Anterior cingulate cortex (tissue), 58 donors: ENCODE data around the gene PIGK.
"Not testable (repeated sequence)": the region's sequence is repeated elsewhere in the genome, so short reads cannot be mapped to it uniquely, and the experiment has no call there.

Experiments
- DNase-seq, 58 donors: peaks; one replicate each; lab custom pipeline; 2025; lab: John Stamatoyannopoulos, UW

The PIGK gene

DNA sequence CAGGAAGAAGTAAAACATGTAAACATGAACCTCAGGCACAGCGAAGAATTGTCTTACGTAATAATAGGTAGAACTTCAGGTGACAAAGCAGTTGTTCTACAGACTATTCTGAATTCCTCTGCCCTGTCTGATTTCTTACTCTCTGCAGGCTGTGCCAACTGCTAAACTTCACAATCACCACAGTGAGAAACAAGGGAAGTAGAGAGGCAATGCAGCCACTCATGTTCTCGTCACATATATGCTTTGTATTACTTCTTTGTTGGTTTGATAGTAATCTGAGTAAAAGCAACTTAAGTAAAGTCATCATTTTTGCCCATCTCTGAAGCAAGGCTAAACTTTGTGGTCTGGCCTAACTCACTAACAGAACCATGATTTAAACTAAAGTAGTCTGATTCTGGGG is 21.9 kb downstream of the PIGK start:
- DNase-seq, result no peak

DNA sequence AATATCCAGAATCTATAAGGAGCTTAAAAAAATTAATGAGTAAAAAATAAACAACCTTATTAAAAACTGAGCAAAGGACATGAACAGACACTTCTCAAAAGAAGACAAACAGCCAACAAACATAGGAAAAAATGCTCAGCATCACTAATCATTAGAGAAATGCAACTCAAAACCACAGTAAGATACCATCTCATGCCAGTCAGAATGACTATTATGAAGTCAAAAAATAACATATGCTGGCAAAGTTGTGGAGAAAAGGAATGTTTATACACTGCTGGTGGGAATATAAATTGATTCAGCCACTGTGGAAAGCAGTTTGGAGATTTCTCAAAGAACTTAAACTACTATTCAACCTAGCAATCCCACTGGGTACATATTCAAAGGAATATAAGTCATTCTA is 25.3 kb downstream of the PIGK start:
- DNase-seq, result no peak

DNA sequence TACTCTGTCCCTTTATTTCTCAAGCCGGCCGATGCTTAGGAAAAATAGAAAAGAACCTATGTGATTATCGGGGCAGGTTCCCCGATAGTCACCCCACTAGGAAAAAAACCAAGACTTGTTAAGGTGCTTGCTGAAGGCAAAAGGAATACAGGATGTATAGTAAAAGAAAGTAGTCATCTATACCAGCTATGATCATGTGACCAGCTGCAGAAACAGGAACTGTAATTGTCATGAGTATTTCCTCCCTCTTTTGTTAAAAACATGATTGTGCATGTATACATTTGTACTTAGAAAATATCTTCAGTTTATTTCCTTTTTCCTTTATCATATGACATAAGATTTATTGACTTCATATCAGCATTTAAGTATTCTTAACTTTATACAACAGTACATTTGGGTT is 30.5 kb downstream of the PIGK start:
- DNase-seq, result no peak

DNA sequence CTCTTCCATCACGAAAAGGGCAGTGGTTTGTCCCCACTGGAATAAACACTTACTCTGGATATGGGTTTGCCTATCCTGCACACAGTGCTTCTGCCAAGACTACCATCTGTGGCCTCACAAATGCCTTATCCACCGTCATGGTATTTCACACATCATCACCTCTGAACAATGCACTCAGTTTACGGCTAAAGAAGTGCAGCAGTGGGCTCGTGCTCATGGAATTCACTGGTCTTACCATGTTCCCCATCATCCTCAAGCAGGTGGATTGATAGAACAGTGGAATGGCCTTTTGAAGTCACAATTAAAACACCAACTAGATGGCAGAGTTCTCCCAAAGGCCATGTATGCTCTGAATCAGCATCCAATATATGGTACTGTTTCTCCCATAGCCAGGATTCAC is 32.3 kb downstream of the PIGK start:
- not testable (repeated sequence) for DNase-seq

DNA sequence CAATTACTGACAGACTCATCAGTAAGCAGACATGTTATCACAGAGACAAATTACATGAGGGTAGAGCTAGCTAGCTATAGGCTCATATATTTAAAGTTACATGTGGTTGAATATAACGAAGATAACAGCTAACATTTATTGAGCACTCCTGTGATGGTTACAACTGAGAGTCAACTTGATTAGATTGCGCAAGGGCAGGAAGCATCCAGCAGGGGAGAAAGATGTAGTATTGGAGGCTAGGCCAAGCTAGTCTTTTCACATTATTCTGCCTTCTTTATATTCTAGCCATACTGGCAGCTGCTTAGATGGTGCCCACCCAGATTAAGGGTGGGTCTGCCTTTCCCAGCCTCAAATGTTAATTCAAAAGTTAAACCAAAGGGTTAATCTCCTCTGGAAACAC is 37.1 kb downstream of the PIGK start:
- DNase-seq, result no peak

DNA sequence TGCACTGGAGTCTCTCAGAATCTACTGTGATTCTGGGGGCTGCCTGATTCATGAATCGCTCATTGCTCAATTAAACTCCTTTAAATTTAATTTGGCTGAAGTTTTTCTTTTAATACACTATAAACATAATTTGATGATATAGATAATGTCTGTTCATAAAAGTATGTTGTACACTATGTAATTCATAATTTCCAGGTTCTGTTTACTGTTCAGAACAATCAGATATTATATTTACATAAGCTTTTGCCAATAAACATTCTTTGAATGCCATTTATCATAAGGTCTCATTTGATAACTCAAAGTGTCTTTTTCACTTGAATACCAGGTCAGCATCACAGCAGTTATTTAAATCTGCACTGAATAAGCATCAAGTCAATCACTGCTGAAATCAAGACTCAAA is 39.6 kb downstream of the PIGK start:
- DNase-seq, result no peak

DNA sequence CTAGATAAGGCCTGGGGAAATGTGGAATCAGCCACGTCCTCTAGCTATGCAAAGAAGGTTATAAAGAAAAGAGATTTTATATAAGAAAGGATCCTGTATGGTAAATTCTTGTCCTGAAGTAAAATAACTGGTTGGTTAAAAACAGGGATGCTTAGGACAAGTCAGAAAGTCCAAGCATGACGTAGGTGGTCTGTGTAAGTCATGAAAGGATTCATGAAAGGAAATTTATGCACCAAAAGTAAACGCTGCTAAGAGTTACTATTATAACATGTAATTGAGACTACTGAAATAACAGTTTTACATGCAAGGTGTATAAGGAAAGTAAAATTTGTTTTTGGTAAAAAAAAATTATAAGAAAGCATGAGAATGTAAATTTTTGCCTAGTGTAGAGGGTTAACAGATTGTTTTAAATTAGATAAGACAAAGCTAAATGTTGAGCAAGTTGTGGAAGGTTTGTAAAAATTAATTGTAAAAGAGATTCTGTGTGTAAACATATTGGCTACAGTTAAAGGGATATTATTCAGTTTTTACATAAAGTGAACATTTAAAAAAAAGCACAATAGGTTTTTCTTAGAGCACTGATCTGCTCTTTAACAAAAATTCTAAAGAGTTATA is 43.9 kb downstream of the PIGK start:
- no peak for DNase-seq

DNA sequence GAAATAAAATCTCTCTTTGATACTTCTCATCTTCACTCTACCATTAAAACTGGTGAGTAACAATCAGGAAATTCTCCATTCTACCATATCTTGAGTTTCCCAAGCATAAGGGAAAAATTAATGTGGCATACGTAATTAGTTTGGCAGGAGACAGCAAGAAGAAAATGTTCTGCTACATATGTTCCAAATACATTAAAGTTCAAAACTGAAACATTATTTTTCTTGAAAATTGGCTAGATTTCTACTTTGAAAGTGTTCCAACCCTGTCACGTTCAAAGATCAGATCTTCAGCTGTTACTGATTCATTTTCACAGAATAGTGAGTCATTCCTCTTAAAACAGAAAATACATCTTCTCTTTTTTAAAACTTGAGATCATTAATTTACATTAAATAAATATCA is 48.5 kb downstream of the PIGK start:
- DNase-seq, result no peak

DNA sequence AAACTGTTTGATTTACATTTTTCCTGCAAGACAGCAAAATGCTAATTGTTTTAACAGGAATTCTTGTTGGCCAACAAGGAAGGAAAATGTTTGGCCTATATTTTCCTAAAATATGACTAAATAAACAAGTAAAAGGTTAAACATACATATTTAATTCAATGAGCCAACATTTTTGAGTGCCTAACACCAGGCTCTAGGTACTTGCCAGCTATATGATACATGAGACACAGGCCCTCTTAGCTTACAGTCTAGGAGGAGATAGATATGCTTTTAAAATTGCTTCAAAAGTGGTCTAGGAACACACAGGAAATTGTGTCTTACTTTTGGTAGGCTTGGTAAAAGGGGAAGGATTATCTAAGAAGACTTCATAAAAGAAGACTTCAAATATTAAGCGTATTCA is 50.9 kb downstream of the PIGK start:
- DNase-seq, result no peak

DNA sequence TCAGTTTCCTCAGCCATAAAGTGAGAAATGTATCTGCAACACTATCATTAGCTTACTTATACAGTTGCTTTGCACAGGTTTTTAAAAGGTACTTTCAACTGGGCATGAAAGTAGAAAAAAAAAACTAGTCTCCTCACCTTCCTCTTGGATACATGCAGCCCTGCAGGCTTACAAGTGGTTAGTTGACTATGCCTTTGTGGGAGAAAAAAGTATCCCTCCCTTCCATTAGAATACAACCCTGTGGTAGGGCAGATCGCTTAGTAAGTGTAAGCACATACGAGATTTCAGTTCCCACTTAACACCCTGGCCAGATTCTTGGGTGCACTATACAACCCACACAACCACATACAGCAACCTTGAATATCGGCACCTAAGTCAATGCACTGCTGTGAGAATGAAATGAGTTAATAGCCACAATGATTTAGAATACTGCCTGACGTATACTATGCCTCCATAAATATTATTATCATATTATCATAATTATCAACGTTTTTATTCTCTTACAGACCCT is 54.7 kb downstream of the PIGK start:
- DNase-seq, result no peak

DNA sequence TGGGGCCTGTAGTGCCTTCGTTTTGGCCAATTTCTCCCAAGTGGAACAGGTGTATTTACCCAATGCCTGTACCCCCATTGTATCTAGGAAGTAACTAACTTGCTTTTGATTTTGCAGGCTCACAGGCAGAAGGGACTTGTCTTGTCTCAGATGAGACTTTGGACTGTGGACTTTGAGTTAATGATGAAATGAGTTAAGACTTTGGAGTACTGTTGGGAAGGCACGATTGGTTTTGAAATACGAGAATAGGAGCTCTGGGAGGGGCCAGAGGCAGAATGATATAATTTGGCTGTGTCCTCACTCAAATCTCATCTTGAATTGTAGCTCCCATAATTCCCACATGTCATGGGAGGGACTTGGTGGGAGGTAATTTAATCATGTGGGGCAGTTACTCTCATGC is 59.5 kb downstream of the PIGK start:
- not testable (repeated sequence) for DNase-seq

DNA sequence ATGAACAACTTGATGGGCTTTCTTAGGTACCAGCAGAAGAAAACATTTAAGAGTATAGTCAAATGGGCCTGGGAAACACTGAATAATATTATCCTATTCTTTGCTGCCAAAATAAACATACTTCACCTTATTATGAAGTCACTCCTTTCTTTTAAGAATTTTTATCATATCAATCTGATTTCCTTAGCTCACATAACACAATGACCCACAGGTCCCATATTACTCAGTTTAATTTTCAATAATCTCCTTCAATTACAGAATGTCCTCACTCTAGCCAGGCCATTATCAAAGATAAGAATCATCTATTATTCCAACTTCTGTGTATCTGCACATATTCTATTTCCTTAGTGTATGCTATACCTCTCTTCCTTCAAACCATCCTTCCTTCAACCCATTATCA is 63.0 kb downstream of the PIGK start:
- no peak for DNase-seq

DNA sequence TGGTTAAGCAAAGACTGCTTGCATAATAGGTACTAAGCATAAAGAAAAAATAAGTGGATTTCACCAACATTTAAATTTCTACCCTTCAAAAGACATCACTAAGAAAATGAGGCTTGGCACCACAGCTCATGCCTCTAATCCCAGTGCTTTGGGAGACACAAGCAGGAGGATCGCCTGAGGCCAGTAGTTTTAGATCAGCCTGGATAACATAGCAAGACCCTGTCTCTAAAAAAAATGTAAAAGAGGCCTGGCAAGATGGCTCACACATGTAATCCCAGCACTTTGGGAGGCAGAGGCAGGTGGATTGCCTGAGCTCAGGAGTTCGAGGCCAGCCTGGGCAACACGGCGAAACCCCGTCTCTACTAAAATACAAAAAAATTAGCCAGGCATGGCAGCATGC is 73.0 kb downstream of the PIGK start:
- no peak for DNase-seq

DNA sequence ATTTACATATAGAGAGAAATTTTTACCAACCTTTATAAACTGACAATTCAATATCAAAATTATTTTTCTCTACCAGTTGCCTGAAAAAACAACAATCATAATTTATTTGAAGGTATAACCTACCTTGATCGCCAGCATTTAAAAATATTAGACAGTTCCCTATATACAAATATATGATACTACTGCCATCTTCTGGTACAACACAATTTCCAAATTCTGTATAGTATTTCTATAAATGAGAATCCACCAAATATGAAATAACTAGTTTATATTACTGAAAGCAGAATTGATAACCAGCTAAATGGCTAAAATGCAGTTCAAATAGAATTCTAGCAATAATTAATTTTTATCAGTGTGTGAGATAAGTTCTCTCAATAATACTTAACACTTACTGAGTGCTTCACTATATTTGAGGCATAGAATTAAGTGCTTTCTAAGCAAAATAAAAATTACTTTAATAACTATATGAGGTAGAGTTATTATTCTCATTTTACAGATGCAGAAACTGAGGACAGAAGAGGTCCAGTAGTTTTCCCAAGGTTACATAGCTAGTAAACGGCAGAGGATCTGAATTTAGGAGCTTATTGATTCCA is 75.6 kb downstream of the PIGK start:
- DNase-seq, result no peak

DNA sequence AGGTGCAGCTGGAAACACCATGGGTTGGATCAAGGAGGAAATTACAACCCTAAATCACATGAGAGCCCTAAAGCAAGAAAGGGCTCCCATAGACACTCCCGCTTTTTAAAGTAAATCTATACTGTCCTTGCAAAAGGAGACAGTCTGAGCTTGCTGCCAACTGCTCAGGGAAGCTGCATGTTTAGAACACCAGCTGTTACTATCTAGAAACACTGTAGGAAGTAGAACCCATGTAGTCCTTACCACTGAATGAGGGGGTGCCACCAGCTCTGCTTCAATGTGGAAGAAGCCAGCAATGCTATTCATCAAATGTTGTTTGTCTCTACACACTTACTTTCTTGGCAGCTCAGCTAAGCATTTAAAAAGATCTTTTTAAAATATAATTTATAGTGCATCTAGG is 79.8 kb downstream of the PIGK start:
- peak in 25 of 58 donors; percentile 0 to 62 (median 14) for DNase-seq

DNA sequence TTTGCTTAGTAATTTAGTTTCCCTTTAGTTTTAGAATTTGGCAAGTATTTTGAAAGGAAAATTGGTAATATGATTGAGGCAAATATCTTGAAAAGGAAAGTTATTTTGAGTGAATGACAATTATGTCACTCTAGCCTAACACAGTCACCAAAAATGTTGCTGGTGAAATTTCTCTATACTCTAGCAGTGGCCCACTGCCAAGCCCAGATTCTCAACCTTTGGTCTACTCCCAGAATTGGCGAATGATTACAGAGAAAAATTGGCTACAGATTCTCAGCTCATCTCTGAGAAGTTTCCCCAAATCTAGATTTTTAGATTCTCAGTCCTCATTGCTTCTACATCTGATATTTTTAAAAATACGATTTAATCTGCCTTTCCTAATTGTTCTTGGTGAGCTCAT is 84.9 kb downstream of the PIGK start:
- DNase-seq, result no peak

DNA sequence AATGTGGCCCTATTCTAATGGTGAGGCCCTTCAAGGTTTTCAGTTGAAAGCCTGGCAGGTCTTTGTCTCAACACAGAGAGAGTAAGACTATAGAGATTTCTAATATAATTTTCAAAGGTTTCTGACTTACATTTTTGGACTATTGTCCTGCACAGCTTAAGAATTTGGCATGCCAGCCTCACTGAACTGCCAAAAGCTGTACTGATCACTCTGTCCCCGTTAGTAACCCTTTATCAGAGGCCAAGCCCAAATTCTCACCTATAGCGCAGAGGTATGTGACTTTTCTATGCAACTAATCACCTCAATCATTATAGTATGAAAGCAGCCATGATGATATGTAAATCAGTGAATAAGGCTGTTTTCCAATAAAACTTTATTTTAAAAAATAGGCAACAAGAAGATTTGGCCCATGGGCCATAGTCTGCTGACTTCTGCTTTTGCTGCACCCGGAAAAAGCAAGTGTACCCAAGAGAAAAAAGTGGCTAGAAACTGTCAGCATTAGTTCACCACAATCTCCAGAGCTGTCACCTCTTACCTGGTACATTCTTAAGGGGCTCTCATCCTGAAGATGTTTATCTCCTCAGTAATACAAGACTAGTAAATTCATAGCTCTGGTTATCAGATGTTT is 85.4 kb downstream of the PIGK start:
- DNase-seq, result no peak

DNA sequence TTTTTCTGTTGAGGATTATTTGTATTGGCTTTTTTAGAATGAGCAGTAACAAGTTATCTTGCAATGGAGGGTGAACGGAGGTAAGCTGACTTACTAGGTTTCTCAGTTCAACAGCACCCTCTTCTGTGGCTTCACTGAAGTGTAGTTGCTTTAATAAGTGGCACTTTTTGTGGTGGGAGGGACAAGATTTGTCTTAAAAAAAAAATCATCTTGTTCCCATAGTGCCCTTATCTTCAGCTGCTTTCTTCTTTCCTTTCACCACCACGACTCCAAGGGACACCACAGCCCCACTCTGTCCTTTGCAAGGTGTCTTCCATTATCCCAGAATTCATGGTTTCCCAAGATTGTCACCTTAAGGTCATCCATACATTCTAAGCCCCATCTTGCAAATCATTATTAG is 92.9 kb downstream of the PIGK start:
- peak in 12 of 58 donors; percentile 0 to 55 (median 6) for DNase-seq

DNA sequence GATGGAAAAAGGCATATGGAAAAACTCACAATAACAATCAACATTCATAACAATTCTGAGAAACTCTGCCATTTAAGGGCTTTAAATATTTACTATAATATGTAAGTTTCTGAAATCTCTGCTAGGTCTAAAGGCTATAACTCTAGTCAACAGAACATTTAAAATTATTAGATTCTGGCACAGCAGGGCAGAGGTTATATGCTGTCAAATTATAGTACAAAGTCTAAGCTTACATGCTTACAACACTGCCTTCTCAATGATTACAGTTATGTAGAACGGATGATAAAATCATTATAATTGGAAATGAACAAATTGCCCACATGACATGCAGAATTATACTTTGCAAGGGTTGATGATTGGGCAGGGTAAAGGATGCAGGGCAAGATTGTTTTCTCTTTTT is 97.7 kb downstream of the PIGK start:
- no peak for DNase-seq

DNA sequence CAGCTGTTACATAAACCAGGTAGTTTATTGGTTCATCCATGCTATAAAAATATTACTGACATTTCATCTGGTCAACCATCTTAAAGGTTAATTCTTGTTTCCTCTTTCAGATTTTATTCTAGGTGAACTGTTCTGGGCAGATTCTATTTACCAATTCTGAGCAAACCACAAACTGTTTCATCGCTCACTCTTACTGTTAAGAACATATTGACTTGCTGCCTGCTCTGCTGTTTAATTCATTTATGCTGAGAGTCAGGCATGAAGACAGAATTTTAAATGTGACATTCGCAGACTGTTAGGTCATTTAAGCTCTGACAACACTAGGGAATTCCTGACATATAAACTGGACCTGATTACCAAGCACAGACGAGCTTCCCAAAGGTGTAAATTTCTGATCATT is 98.3 kb downstream of the PIGK start:
- no peak for DNase-seq

DNA sequence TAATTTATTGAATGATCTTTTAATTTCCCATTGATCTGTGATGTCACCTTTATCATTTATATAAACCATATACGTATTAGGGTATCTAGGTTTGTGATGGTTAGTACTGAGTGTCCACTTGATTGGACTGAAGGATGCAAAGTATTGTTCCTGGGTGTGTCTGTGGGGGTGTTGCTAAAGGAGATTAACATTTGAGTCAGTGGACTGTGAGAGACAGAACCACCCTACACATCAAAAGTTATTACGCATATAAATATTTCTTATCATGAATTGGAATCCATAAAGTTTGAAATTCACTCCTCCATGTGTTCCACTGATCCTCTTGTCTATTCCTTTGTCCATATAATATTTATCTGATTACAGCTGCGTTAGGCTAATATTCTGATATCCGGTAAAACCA is 100.5 kb downstream of the PIGK start:
- no peak for DNase-seq

DNA sequence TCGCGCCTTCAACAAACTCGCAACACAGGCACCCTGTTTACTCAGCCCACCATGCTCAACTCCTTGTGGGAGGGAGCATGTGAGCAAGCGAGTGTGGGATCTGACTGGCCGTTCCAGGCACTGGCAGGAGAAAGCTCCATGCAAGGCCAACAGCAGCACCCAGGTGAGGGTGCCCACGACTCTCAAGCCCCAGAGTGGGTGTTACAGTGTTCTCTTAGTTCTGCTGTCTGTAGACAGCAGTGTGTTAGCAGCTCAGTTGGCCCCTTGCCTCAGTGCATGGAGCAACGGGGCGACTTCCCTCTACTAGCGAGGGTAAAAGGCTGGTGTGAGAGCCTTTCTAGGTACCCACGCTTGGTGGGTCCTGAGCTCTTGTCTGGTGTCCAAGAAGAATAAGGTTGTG is 114.6 kb downstream of the PIGK start:
- no peak for DNase-seq
